Adrenal gland (tissue), 12 donors: ENCODE results near the gene GRIA2. TPM values are rescaled to one million over a fixed set of nuclear protein-coding genes. Genes with fewer than 3 reads are reported as not detected.
A peak's percentile ranks its signal among the peaks of the same experiment; 100 is the strongest.
"Not testable (repeated sequence)": the region's sequence is repeated elsewhere in the genome, so short reads cannot be mapped to it uniquely, and the experiment has no call there.

ENCODE experiments used
- DNase-seq, 7 donors: peaks; one replicate each; pipeline ENCODE4 v3.0.0-alpha.2; 2019 to 2020
- H3K27ac ChIP-seq, 5 donors: fragments of 200-600 bp; sonication (generic) in 4 of 5; 1 replicate in 3 of 5; 2 replicates in 2 of 5; pipeline versions ENCODE4 v1.5.1 to v1.8.0; 2016 to 2020; ENCODE audit warnings: mild to moderate bottlenecking in 1 of 5
- H3K27me3 ChIP-seq: fragments of 200-600 bp; 2 replicates; pipeline ENCODE4 v1.8.0; 2021
- H3K36me3 ChIP-seq, 2 donors: fragments of 200-600 bp; replicated peaks in 1 of 2; 1 replicate in 1 of 2; 2 replicates in 1 of 2; pipeline versions ENCODE4 v1.5.1 to v1.8.0; 2018 to 2022
- H3K4me1 ChIP-seq, 2 donors: fragments of 200-600 bp; replicated peaks in 1 of 2; 1 replicate in 1 of 2; 2 replicates in 1 of 2; pipeline versions ENCODE4 v1.5.1 to v1.8.0; 2018 to 2021
- H3K4me3 ChIP-seq, 4 donors: fragments of 200-600 bp; sonication (generic) in 3 of 4; one replicate each; pipeline ENCODE4 v1.5.1; 2016 to 2018
- H3K9me3 ChIP-seq, 3 donors: fragments of 200-600 bp; sonication (generic) in 1 of 3; replicated peaks in 1 of 3; 1 replicate in 2 of 3; 2 replicates in 1 of 3; pipeline versions ENCODE4 v1.5.1 to v1.8.0; 2016 to 2021
- CTCF ChIP-seq, 6 experiments: fragments of 450-650 bp in 4 of 6; fragments of 200-600 bp in 2 of 6; sonication (generic) in 1 of 6; IDR thresholded peaks; 1 replicate in 5 of 6; 2 replicates in 1 of 6; pipeline versions ENCODE4 v1.5.1 to v1.8.0; 2016 to 2021; ENCODE audit warnings: antibody characterized with exemption in 6 of 6, mild to moderate bottlenecking in 2 of 6, moderate library complexity in 1 of 6
- POLR2A ChIP-seq, 2 donors: fragments of 450-650 bp; IDR thresholded peaks; one replicate each; pipeline ENCODE4 v1.6.1; 2017; ENCODE audit warnings: antibody characterized with exemption in 2 of 2, mild to moderate bottlenecking in 2 of 2, moderate library complexity in 1 of 2
- WGBS, 4 donors: extraction: QIAGEN DNeasy Blood & Tissue Kit in 2 of 4; methylation state at CpG; one replicate each; pipeline versions ENCODE4 v1.1.5 to v1.1.7; 2013 to 2017; 5-methylcytosine and 5-hydroxymethylcytosine counted together
- intact Hi-C, 2 donors: fragments of 100-400 bp; cut with DNase I; formaldehyde crosslinking; loops; one replicate each; pipeline versions ENCODE4 v1.14.1 to v1.15.0; 2022 to 2023
- polyA plus RNA-seq, 3 donors: library from polyadenylated mRNA; stranded (reverse); fragments of 200-250 nt in 2 of 3; fragments of 350-450 nt in 1 of 3; fragmentation: Illumina TruSeq in 1 of 3; extraction: RNeasy Lipid Tissue Mini Kit (QIAGEN cat#74804) in 1 of 3; gene quantifications; one replicate each; pipeline ENCODE4 v1.2.3, GENCODE V29; 2013 to 2014
- total RNA-seq, 9 donors: library from RNA; depleted of rRNA in 4 of 9; stranded (reverse); fragments of >200 nt in 4 of 9; fragments of 120-200 nt in 1 of 9; fragmentation: NEBNext Ultra II Directional in 1 of 9; extraction: Animal tissue kit (Norgen Biotek cat#: 25700) in 1 of 9; gene quantifications; one replicate each; pipeline versions ENCODE4 v1.1.0 to v1.2.4, GENCODE V29; 2013 to 2023
- donor health status: healthy with polysubstance abuse.
- donor health status: Bipolar disorder and iron deficiency.
- donor health status: DM: yes; HTN: yes; CAD: no.
- donor health status: DM: no; HTN: no; CAD: no.
- donor health status: DM: no; HTN: no; CAD: no.
- donor health status: DM: yes; HTN: yes; CAD: no.

The GRIA2 gene
- total and polyA plus RNA-seq, 12 donors: 0.18 to 15.3 (median 3.6) TPM; not detected in 2

GRCh38 chr4:157245351-157245750 is 24.8 kb downstream of the GRIA2 start:
- DNase-seq: no peak
- intact Hi-C loops: no loop called here
- no peak for TF ChIP-seq POLR2A (IDR thresholded peaks at IDR 0.05)
- TF ChIP-seq CTCF (IDR thresholded peaks at IDR 0.05): no peak
- H3K36me3 ChIP-seq: no peaks in the 10 kb centered on the region
- no peaks in the 10 kb centered on the region for H3K27me3 ChIP-seq
- H3K4me3 ChIP-seq: no peak overlapping the region
- no peak overlapping the region for H3K27ac ChIP-seq
- no peaks in the 10 kb centered on the region for H3K9me3 ChIP-seq
- no peaks in the 10 kb centered on the region for H3K4me1 ChIP-seq

GRCh38 chr4:157246964-157247363 is 26.4 kb downstream of the GRIA2 start:
- H3K4me1 ChIP-seq: no peaks in the 10 kb centered on the region
- H3K27me3 ChIP-seq: no peaks in the 10 kb centered on the region
- H3K36me3 ChIP-seq: no peaks in the 10 kb centered on the region
- H3K4me3 ChIP-seq: no peak overlapping the region
- intact Hi-C loops: no loop called here
- DNase-seq: peak in 6 of 7 donors; percentile 11 to 74 (median 33)
- H3K27ac ChIP-seq: no peak overlapping the region
- no peaks in the 10 kb centered on the region for H3K9me3 ChIP-seq
- TF ChIP-seq POLR2A (IDR thresholded peaks at IDR 0.05) (no peak), CTCF (IDR thresholded peaks at IDR 0.05) (no peak)

GRCh38 chr4:157258165-157258564 is 37.6 kb downstream of the GRIA2 start:
- H3K27ac ChIP-seq, H3K27me3 ChIP-seq, DNase-seq, H3K4me1 ChIP-seq, H3K36me3 ChIP-seq, intact Hi-C loops, H3K4me3 ChIP-seq, H3K9me3 ChIP-seq: not testable (repeated sequence)
- WGBS, 4 donors: 77 to 84% (median 83%) methylated on average over 6 of the region's 6 CpGs

- Histone ChIP-seq H3K9me3 (no peaks in the 10 kb centered on the region), H3K4me1 (no peaks in the 10 kb centered on the region), H3K27ac (no peak overlapping the region), H3K27me3 (no peaks in the 10 kb centered on the region), H3K36me3 (no peaks in the 10 kb centered on the region), H3K4me3 (no peak overlapping the region)
- intact Hi-C loops: no loop called here
- no peak for TF ChIP-seq POLR2A (IDR thresholded peaks at IDR 0.05)
- no peak for TF ChIP-seq CTCF (IDR thresholded peaks at IDR 0.05)
- peak in 1 of 7 donors; percentile 67 for DNase-seq
- WGBS, 4 donors: 37 to 61% (median 53%) methylated on average over 2 of the region's 2 CpGs
Measured at GRCh38 chr4:157265281-157265680, 44.8 kb downstream of the GRIA2 start.

- H3K27ac ChIP-seq: no peak overlapping the region
- intact Hi-C loops: no loop called here
- H3K4me1 ChIP-seq: no peaks in the 10 kb centered on the region
- TF ChIP-seq CTCF (IDR thresholded peaks at IDR 0.05) (no peak), POLR2A (IDR thresholded peaks at IDR 0.05) (no peak)
- WGBS, 4 donors: 71 to 83% (median 78%) methylated on average over 2 of the region's 2 CpGs
- DNase-seq: no peak
- H3K9me3 ChIP-seq: no peaks in the 10 kb centered on the region
- H3K36me3 ChIP-seq: no peaks in the 10 kb centered on the region
- no peak overlapping the region for H3K4me3 ChIP-seq
- H3K27me3 ChIP-seq: no peaks in the 10 kb centered on the region
Measured at GRCh38 chr4:157270108-157270507, 49.6 kb downstream of the GRIA2 start.
